Measurements from ENCODE around the gene TYW1.
"Not testable (repeated sequence)": the region's sequence is repeated elsewhere in the genome, so short reads cannot be mapped to it uniquely, and the experiment has no call there.

TYW1 gene

GRCh38 chr7:66996444-66997191 lies at the start of gene TYW1:
TSS of gene TYW1 (plus strand) at chr7:66996833. CDS start at chr7:66996979, 146 bp downstream.
- in situ Hi-C loops (cut with HindIII; ENCODE audit: low pct_unique_long_range_greater_than_20kb, low sequenced_read_pairs), result not testable (repeated sequence)
- peak; percentile 35 to 99 for DNase-seq (ENCODE audit: low read depth in 1 of 2, low spot score in 1 of 2)

- in situ Hi-C loops (cut with HindIII; ENCODE audit: low pct_unique_long_range_greater_than_20kb, low sequenced_read_pairs), result no loop called here
- TF ChIP-seq JUND (IDR thresholded peaks at IDR 0.05; ENCODE audit: low read depth), result no peak
Observed at GRCh38 chr7:66948480-66949109, 48.0 kb upstream of the TYW1 start.

DNA sequence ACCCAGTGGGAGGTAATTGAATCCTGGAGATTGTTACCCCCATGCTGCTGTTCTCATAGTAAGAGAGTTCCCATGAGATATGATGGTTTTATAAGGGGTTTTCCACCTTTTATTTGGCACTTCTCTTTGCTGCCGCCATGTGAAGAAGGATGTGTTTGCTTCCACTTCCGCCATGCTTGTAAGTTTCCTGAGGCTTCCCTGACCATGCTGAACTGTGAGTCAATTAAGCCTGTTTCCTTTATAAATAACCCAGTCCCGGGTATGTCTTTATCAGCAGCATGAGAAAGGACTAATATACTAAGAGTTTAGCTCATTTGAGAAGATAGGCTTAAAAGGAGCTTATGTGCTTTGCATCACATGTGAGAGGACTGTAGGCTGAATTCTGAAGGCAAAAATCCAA lies 46.3 kb upstream of the TYW1 start:
- in situ Hi-C loops (cut with HindIII; ENCODE audit: low pct_unique_long_range_greater_than_20kb, low sequenced_read_pairs), result no loop called here
- no peak for DNase-seq (ENCODE audit: low read depth in 1 of 2, low spot score in 1 of 2)
- no peak for TF ChIP-seq JUND (IDR thresholded peaks at IDR 0.05; ENCODE audit: low read depth)

More at GRCh38 chr7:66948480-66949109, 48.0 kb upstream of the TYW1 start:
- DNase-seq (ENCODE audit: low read depth in 1 of 2, low spot score in 1 of 2), result no peak

DNA sequence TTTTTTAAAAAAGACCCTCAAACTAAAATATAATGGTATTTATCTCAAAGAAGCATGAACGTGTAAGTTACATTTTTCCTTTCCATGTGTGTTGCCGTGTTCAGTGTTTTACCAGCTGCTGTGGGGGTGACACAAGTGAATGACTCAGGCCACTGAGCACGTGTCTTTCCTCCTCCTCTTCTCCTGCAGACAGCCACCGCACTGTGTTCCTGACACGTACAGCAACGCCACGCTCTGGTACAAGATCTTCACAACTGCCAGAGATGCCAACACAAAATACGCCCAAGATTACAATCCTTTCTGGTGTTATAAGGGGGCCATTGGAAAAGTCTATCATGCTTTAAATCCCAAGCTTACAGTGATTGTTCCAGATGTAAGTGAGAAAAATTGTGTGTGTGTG lies 45.9 kb upstream of the TYW1 start:
- DNase-seq (ENCODE audit: low read depth in 1 of 2, low spot score in 1 of 2), result no peak
- in situ Hi-C loops (cut with HindIII; ENCODE audit: low pct_unique_long_range_greater_than_20kb, low sequenced_read_pairs), result no loop called here
- TF ChIP-seq JUND (IDR thresholded peaks at IDR 0.05; ENCODE audit: low read depth), result no peak

DNA sequence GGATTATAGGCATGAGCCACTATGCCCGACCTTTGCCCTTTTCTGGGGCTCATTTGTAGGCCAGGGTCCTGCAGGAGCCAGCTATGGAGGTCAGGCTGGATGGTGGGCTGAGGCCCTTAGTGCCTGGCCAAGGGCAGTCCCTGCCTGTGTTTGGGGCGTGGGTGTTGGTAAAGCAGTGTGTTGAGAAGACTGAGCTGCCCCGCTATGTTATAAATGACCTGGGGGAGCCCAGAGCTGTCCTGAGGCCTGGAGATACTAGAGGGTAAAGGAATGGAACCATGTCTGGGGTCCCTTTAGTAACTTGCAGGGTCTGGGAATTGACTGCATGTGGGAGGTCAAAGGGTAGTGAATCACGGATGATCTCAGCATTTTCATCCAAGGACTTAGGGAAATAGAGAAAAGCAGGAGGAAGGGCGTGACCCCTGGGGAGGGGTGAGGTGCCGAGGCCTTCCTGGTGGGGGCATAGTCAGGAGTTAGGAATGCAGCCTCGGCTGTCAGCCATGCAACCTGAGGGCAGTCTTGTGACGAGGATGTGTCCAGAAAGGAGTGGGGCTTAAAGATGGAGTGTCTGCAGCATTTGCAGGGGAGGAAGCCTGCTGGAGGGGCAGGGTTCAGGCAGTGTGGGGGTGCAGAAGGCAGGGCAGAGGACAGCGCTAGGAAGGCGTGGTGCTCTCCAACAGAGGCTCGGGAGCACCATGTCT lies 44.1 kb upstream of the TYW1 start:
- peak; percentile 25 to 33 for DNase-seq (ENCODE audit: low read depth in 1 of 2, low spot score in 1 of 2)

DNA sequence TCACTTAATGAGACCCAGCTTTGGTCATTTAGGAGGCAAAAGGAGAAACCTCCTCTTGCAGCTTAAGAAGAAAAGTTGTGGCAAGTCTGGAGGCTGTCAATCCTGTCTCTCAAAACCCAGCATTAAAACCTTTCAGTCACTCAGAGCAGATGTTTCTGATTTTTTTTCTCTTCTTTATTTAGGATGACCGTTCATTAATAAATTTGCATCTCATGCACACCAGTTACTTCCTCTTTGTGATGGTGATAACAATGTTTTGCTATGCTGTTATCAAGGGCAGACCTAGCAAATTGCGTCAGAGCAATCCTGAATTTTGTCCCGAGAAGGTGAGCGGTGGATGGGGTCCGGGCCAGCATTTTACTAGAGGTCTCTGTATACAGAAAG lies 43.6 kb upstream of the TYW1 start:
- in situ Hi-C loops (cut with HindIII; ENCODE audit: low pct_unique_long_range_greater_than_20kb, low sequenced_read_pairs), result no loop called here
- DNase-seq (ENCODE audit: low read depth in 1 of 2, low spot score in 1 of 2), result no peak

More for the DNA sequence above, 44.1 kb upstream of the TYW1 start:
- TF ChIP-seq JUND (IDR thresholded peaks at IDR 0.05; ENCODE audit: low read depth), result no peak
- in situ Hi-C loops (cut with HindIII; ENCODE audit: low pct_unique_long_range_greater_than_20kb, low sequenced_read_pairs), result no loop called here

DNA sequence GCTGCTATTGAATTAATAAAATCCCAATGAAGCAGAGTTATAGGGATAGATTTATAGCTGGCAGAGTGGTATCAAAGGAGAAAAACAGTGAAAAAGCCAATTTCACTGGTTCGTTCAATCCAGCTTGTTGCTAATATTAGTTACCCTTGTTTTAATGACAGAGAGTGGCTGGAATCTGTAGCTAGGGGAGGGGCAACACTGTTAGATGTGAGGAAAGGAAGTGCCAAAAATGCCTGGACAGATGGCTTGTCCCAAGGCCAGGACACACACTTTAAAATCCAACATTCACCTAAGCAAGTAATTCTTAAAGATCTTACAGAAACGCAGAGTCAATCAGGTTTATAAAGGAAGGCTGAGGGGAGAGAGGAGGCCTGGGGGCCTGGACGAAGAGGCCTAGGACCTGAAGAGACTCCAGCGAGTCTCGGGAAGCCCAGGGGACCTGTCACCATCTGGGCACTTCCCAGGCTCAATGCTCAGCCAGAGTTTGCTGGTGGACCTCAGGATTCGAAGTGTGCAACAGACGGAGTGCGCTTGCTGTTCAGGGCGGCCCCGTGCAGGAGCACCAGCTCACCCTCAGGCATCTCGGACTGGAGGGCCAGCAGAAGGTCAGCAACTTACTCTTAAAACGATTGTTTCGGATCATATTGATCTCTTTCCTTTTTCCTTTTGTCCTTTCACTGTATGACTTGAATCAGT lies 38.9 kb upstream of the TYW1 start:
- DNase-seq (ENCODE audit: low read depth in 1 of 2, low spot score in 1 of 2), result no peak
- in situ Hi-C loops (cut with HindIII; ENCODE audit: low pct_unique_long_range_greater_than_20kb, low sequenced_read_pairs), result no loop called here
- no peak for TF ChIP-seq JUND (IDR thresholded peaks at IDR 0.05; ENCODE audit: low read depth)

More for the DNA sequence above, 43.6 kb upstream of the TYW1 start:
- TF ChIP-seq JUND (IDR thresholded peaks at IDR 0.05; ENCODE audit: low read depth), result 0 out of 2 replicates have a peak, but pooled peaks have one; percentile 8

GRCh38 chr7:66958538-66959350 lies 37.9 kb upstream of the TYW1 start:
- DNase-seq (ENCODE audit: low read depth in 1 of 2, low spot score in 1 of 2), result no peak
- in situ Hi-C loops (cut with HindIII; ENCODE audit: low pct_unique_long_range_greater_than_20kb, low sequenced_read_pairs), result no loop called here
- TF ChIP-seq JUND (IDR thresholded peaks at IDR 0.05; ENCODE audit: low read depth), result no peak

GRCh38 chr7:66960192-66960591 lies 36.4 kb upstream of the TYW1 start:
- TF ChIP-seq JUND (IDR thresholded peaks at IDR 0.05; ENCODE audit: low read depth), result no peak
- DNase-seq (ENCODE audit: low read depth in 1 of 2, low spot score in 1 of 2), result no peak
- in situ Hi-C loops (cut with HindIII; ENCODE audit: low pct_unique_long_range_greater_than_20kb, low sequenced_read_pairs), result no loop called here

- no peak for TF ChIP-seq JUND (IDR thresholded peaks at IDR 0.05; ENCODE audit: low read depth)
- in situ Hi-C loops (cut with HindIII; ENCODE audit: low pct_unique_long_range_greater_than_20kb, low sequenced_read_pairs), result no loop called here
- DNase-seq (ENCODE audit: low read depth in 1 of 2, low spot score in 1 of 2), result no peak
Observed at GRCh38 chr7:66961096-66961495, 35.5 kb upstream of the TYW1 start.

GRCh38 chr7:66964411-66964810 lies 32.2 kb upstream of the TYW1 start:
- TF ChIP-seq JUND (IDR thresholded peaks at IDR 0.05; ENCODE audit: low read depth), result no peak
- in situ Hi-C loops (cut with HindIII; ENCODE audit: low pct_unique_long_range_greater_than_20kb, low sequenced_read_pairs), result no loop called here
- no peak for DNase-seq (ENCODE audit: low read depth in 1 of 2, low spot score in 1 of 2)

GRCh38 chr7:66967029-66967428 lies 29.6 kb upstream of the TYW1 start:
- DNase-seq (ENCODE audit: low read depth in 1 of 2, low spot score in 1 of 2), result no peak
- in situ Hi-C loops (cut with HindIII; ENCODE audit: low pct_unique_long_range_greater_than_20kb, low sequenced_read_pairs), result no loop called here
- TF ChIP-seq JUND (IDR thresholded peaks at IDR 0.05; ENCODE audit: low read depth), result no peak

DNA sequence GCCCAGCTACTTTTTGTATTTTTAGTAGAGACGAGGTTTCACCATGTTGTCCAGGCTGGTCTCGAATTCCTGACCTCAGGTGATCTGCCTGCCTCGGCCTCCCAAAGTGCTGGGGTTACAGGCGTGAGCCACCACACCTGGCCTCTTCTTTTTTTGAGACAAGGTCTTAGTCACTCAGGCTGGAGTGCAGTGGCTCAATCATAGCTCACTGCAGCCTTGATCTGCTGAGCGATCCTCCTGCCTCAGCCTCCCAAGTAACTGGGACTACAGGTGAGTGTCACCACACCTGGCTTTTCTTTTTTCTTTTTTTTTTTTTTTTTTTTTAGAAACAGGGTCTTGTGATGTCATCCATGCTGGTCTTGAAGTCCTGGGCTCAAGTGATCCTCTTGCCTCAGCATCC lies 27.6 kb upstream of the TYW1 start:
- DNase-seq (ENCODE audit: low read depth in 1 of 2, low spot score in 1 of 2); in situ Hi-C loops (cut with HindIII; ENCODE audit: low pct_unique_long_range_greater_than_20kb, low sequenced_read_pairs): not testable (repeated sequence)
